ENCODE measurements around the gene PRKCH.

GRCh38 chr14:61460063-61460462 lies 138.7 kb downstream of the PRKCH start:
- TF ChIP-seq ZNF8 (CRISPR knock-in tag; IDR thresholded peaks at IDR 0.05) (no peak), CSDC2 (CRISPR knock-in tag; IDR thresholded peaks at IDR 0.05) (no peak), ZNF565 (CRISPR knock-in tag; conservative IDR thresholded peaks at IDR 0.05; ENCODE audit: low read depth) (no peak), SNAI2 (CRISPR knock-in tag; IDR thresholded peaks at IDR 0.05) (no peak), TOX (CRISPR knock-in tag; IDR thresholded peaks at IDR 0.05; ENCODE audit: borderline replicate concordance) (no peak), ZC3H10 (CRISPR knock-in tag; IDR thresholded peaks at IDR 0.05) (no peak), PATZ1 (CRISPR knock-in tag; IDR thresholded peaks at IDR 0.05; ENCODE audit: borderline replicate concordance) (no peak), RARB (CRISPR knock-in tag; IDR thresholded peaks at IDR 0.05) (no peak)

All from SK-N-SH treated with all-trans-retinoic acid at 6 μM for 48 hours (cell line).